Upper lobe of left lung (tissue), 6 donors: ENCODE results near the gene ANKRD24. TPM values are rescaled to one million over a fixed set of nuclear protein-coding genes. Genes with fewer than 3 reads are reported as not detected.

ENCODE experiments used
- ATAC-seq, 2 donors: fragments of 200-7000 bp; cut with Tn5 transposase; one replicate each; pipeline ENCODE4 v1.9.1; 2022; ENCODE audit warnings: mild to moderate bottlenecking in 2 of 2, moderate library complexity in 2 of 2; ENCODE audit not compliant: low FRiP score in 2 of 2
- DNase-seq, 2 donors: peaks; one replicate each; pipeline ENCODE4 v3.0.0-alpha.2; 2019 to 2020
- H3K27ac ChIP-seq, 4 donors: fragments of 200-600 bp; sonication (generic); one replicate each; pipeline ENCODE4 v1.5.1; 2016 to 2019
- H3K27me3 ChIP-seq, 4 donors: fragments of 200-600 bp; sonication (generic); one replicate each; pipeline ENCODE4 v1.5.1; 2017 to 2019
- H3K36me3 ChIP-seq, 4 donors: fragments of 200-600 bp; sonication (generic); one replicate each; pipeline ENCODE4 v1.5.1; 2016 to 2019
- H3K4me1 ChIP-seq, 4 donors: fragments of 200-600 bp; sonication (generic); one replicate each; pipeline ENCODE4 v1.5.1; 2018 to 2019
- H3K4me3 ChIP-seq, 4 donors: fragments of 200-600 bp; sonication (generic); one replicate each; pipeline ENCODE4 v1.5.1; 2017 to 2019; ENCODE audit warnings: mild to moderate bottlenecking in 2 of 4, moderate library complexity in 1 of 4
- H3K9me3 ChIP-seq, 4 donors: fragments of 200-600 bp; sonication (generic); one replicate each; pipeline ENCODE4 v1.5.1; 2018 to 2019
- EP300 ChIP-seq, 4 donors: sonication (generic); formaldehyde crosslinking; IDR thresholded peaks; one replicate each; pipeline ENCODE4 v1.5.1; 2017; ENCODE audit warnings: antibody characterized with exemption in 4 of 4, control low read depth in 2 of 4
- POLR2A ChIP-seq, 4 donors: fragments of 450-650 bp; IDR thresholded peaks; one replicate each; pipeline ENCODE4 v1.5.1; 2016 to 2017; ENCODE audit warnings: antibody characterized with exemption in 4 of 4, mild to moderate bottlenecking in 2 of 4
- POLR2AphosphoS5 ChIP-seq, 2 donors: sonication (generic); formaldehyde crosslinking; IDR thresholded peaks; one replicate each; pipeline ENCODE4 v1.5.1; 2017; ENCODE audit warnings: antibody characterized with exemption in 2 of 2
- WGBS, 2 donors: methylation state at CpG; one replicate each; pipeline ENCODE4 v1.1.5; 2017 to 2018; 5-methylcytosine and 5-hydroxymethylcytosine counted together
- total RNA-seq, 6 donors: library from RNA; depleted of rRNA in 4 of 6; stranded (reverse); fragments of >200 nt in 4 of 6; gene quantifications; one replicate each; pipeline versions ENCODE4 v1.1.0 to v1.2.1, GENCODE V29; 2016 to 2021
- TF ChIP-seq, protein P1 (sequence below), 6 experiments: fragments of 450-650 bp in 4 of 6; fragments of 200-600 bp in 2 of 6; sonication (generic) in 2 of 6; IDR thresholded peaks; one replicate each; pipeline ENCODE4 v1.5.1; 2016 to 2019; ENCODE audit warnings: antibody characterized with exemption in 6 of 6
- donor health status: DM: no; HTN: no; CAD: no; lungs with moderate emphysema.
- donor health status: DM: no; HTN: yes; CAD: no; lungs with severe emphysema.

Gene ANKRD24
- total RNA-seq, 6 donors from 2014 or later, result 0.46 to 10.5 (median 1.3) TPM

DNA sequence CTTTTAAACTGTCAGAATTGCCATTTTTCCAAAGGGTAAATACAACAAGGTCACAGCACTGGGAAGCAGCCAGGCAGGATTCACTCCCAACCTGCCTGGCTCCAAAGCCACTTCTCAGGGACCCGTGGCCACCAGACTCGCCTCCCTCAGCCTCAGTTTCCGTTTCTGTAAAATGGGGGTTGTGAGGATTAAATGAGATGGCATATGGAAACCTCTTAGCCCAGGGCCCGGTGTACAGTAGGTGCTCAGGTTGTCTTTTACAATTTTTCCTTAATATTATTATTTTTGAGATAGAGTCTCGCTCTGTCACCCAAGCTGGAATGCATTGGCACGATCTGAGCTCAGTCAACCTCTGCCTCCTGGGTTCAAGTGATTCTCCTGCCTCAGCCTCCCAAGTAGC is 74.5 kb downstream of the ANKRD24 start:
- Histone ChIP-seq H3K9me3 (peaks cover 0 to 6% (median 0%) of the 10 kb centered on the region in 4 donors), H3K4me3 (no peak overlapping the region), H3K27ac (no peak overlapping the region), H3K36me3 (peaks cover 41 to 98% (median 91%) of the 10 kb centered on the region in 4 donors), H3K27me3 (no peaks in the 10 kb centered on the region), H3K4me1 (no peaks in the 10 kb centered on the region)
- TF ChIP-seq, protein P1, sequence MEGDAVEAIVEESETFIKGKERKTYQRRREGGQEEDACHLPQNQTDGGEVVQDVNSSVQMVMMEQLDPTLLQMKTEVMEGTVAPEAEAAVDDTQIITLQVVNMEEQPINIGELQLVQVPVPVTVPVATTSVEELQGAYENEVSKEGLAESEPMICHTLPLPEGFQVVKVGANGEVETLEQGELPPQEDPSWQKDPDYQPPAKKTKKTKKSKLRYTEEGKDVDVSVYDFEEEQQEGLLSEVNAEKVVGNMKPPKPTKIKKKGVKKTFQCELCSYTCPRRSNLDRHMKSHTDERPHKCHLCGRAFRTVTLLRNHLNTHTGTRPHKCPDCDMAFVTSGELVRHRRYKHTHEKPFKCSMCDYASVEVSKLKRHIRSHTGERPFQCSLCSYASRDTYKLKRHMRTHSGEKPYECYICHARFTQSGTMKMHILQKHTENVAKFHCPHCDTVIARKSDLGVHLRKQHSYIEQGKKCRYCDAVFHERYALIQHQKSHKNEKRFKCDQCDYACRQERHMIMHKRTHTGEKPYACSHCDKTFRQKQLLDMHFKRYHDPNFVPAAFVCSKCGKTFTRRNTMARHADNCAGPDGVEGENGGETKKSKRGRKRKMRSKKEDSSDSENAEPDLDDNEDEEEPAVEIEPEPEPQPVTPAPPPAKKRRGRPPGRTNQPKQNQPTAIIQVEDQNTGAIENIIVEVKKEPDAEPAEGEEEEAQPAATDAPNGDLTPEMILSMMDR (IDR thresholded peaks at IDR 0.05), result no peak
- TF ChIP-seq POLR2A (IDR thresholded peaks at IDR 0.05) (no peak), POLR2AphosphoS5 (IDR thresholded peaks at IDR 0.05) (no peak)
- ATAC-seq (no peak), DNase-seq (no peak)
- 84 to 89% methylated on average over 6 of the region's 6 CpGs for WGBS, 2 donors

DNA sequence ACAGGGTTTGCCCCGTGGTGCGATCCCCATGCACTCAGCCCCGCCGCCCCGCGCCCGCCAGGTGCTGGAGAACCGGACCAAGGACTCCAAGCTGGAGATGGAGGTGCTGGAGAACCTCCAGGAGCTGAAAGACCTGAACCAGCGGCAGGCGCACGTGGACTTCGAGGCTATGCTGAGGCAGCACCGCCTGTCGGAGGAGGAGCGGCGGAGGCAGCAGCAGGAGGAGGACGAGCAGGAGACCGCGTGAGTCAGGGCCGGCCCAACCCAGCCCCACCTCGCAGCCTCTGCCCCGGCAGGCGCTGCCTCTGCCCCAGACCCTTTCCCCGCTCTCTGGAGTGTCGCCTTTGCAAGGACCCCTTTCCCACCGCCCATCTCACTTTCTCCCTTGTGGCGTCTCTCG is 75.7 kb downstream of the ANKRD24 start:
- H3K9me3 ChIP-seq, result peaks cover 0 to 6% (median 0%) of the 10 kb centered on the region in 4 donors
- no peaks in the 10 kb centered on the region for H3K4me1 ChIP-seq
- H3K36me3 ChIP-seq, result peaks cover 40 to 99% (median 90%) of the 10 kb centered on the region in 4 donors
- ATAC-seq (peak in 1 of 2 donors; percentile 51), DNase-seq (peak in 1 of 2 donors; percentile 85)
- TF ChIP-seq POLR2AphosphoS5 (IDR thresholded peaks at IDR 0.05) (no peak), POLR2A (IDR thresholded peaks at IDR 0.05) (no peak), EP300 (IDR thresholded peaks at IDR 0.05) (no peak)
- TF ChIP-seq, protein P1 (IDR thresholded peaks at IDR 0.05), result no peak
- no peak overlapping the region for H3K27ac ChIP-seq
- H3K27me3 ChIP-seq, result no peaks in the 10 kb centered on the region
- no peak overlapping the region for H3K4me3 ChIP-seq
- WGBS, 2 donors, result 94 to 96% methylated on average over 21 to 28 of the region's 28 CpGs

DNA sequence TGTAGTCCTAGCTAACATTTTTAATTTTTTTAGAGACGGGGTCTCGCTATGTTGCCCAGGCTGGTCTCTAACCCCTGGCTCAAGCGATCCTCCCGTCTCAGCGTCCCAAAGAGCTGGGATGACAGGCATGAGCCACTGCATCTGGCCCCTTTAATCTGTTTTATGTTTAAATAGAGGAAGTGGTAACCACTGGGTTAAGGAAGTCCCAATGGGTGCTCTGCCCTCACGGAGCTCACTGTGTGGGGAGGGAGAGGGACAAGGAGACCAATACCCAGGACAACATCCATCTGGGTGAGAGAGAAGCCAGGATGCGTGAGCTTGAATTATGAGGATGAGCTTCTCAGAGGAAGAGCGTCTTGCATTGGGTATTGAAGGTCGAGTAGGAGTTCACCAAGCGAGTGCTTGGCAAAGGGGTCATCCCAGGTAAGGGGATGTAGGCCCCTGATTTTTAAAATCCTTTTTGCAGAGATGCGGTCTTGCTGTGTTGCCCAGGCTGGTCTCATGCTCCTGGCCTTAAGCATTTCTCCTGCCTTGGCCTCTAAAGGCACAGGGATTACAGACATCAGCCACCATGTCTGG is 78.2 kb downstream of the ANKRD24 start:
- ATAC-seq (peak in 1 of 2 donors; percentile 40), DNase-seq (no peak)
- no peaks in the 10 kb centered on the region for H3K27me3 ChIP-seq
- H3K4me1 ChIP-seq, result no peaks in the 10 kb centered on the region
- 89 to 90% methylated on average over 11 of the region's 11 CpGs for WGBS, 2 donors
- TF ChIP-seq EP300 (IDR thresholded peaks at IDR 0.05), result no peak
- no peak for TF ChIP-seq POLR2A (IDR thresholded peaks at IDR 0.05)
- TF ChIP-seq, protein P1 (IDR thresholded peaks at IDR 0.05), result no peak
- TF ChIP-seq POLR2AphosphoS5 (IDR thresholded peaks at IDR 0.05), result no peak
- peaks cover 26 to 96% (median 81%) of the 10 kb centered on the region in 4 donors for H3K36me3 ChIP-seq
- no peak overlapping the region for H3K27ac ChIP-seq
- H3K9me3 ChIP-seq, result peaks cover 0 to 6% (median 0%) of the 10 kb centered on the region in 4 donors
- no peak overlapping the region for H3K4me3 ChIP-seq

DNA sequence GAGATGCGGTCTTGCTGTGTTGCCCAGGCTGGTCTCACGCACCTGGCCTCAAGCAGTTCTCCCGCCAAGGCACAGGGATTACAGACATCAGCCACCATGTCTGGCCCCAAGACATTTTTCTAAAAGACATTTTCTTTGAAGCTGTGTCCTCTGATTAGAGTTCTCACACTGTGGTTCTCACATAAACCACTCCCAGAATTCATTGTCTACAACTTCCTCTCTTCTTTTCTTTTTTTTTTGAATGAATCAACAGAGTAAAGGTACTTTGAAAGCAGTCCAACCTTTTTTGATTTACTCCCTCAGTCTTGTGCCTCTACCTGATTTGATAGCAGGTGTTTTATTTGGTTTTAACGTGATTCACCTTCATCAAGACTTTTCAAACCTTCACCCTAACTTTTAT is 82.3 kb downstream of the ANKRD24 start:
- Histone ChIP-seq H3K9me3 (no peaks in the 10 kb centered on the region), H3K27me3 (no peaks in the 10 kb centered on the region), H3K4me3 (no peak overlapping the region), H3K27ac (no peak overlapping the region), H3K4me1 (no peaks in the 10 kb centered on the region), H3K36me3 (peaks cover 26 to 91% (median 73%) of the 10 kb centered on the region in 4 donors)
- DNase-seq (no peak), ATAC-seq (no peak)
- 67% methylated on average over 4 of the region's 4 CpGs for WGBS, 2 donors
- TF ChIP-seq, protein P1 (IDR thresholded peaks at IDR 0.05), result no peak
- TF ChIP-seq EP300 (IDR thresholded peaks at IDR 0.05) (no peak), POLR2A (IDR thresholded peaks at IDR 0.05) (no peak), POLR2AphosphoS5 (IDR thresholded peaks at IDR 0.05) (no peak)
